ENCODE results near the gene JUNB. TPM values are rescaled to one million over a fixed set of nuclear protein-coding genes. Genes with fewer than 3 reads are reported as not detected.
A peak's percentile ranks its signal among the peaks of the same experiment; 100 is the strongest.

The JUNB gene
- total and polyA plus RNA-seq, 2 of the 4 experiments (the other 2 are of a cell fraction), result 20.8 to 109 TPM

DNA sequence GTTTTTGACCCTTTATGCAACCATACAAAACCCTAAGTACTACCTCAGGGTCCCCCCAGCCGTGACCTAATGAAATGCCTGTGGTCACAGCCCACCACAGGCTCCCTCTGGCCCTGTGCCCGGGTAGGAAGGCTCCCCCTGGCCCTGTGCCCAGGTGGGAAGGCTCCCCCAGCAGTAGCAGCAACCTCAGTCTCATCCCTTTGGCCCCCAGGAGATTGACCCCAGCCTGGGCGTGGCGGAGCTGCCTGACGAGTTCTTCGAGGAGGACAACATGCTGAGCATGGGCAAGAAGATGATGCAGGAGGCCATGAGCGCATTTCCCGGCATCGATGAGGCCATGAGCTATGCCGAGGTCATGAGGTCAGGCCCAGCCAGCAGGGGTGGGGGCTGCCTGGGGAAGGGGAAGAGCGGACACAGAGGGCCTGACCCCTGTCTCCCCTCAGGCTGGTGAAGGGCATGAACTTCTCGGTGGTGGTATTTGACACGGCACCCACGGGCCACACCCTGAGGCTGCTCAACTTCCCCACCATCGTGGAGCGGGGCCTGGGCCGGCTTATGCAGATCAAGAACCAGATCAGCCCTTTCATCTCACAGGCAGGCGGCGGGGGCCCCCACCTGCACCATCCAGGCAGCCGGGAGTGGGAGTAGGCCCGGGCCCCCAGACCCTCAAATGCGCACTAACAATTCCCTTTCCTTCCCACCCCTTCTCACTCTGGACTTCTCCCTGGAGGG is 46.0 kb upstream of the JUNB start:
- H2AK9ac ChIP-seq (replicated peaks; ENCODE audit: low read depth, low read length, poor library complexity), result peak overlapping the region; percentile 65
- WGBS, 2 experiments (ENCODE audit: extremely low coverage in 2 of 2, insufficient read length in 1 of 2), result 40% methylated on average over 1 of the region's 22 CpGs; no CpG with 5 or more reads in 1 of the 2 experiments
- no peak overlapping the region for H3K4me2 ChIP-seq (ENCODE audit: low read depth, low read length)
- H2AFZ ChIP-seq (replicated peaks; ENCODE audit: low read length, poor library complexity), result no peak overlapping the region
- H3K56ac ChIP-seq (ENCODE audit: extremely low read depth, insufficient read depth, low read length), result no peak overlapping the region
- H3K4me1 ChIP-seq (ENCODE audit: control insufficient read depth, insufficient read depth, low read length), result peaks cover 3% of the 10 kb centered on the region; the same call in 1 of the 2 replicates
- no peak overlapping the region for H2BK120ac ChIP-seq (ENCODE audit: low read depth, low read length)
- no peak overlapping the region for H3K23ac ChIP-seq (ENCODE audit: low read depth, low read length)
- TF ChIP-seq, protein P1, sequence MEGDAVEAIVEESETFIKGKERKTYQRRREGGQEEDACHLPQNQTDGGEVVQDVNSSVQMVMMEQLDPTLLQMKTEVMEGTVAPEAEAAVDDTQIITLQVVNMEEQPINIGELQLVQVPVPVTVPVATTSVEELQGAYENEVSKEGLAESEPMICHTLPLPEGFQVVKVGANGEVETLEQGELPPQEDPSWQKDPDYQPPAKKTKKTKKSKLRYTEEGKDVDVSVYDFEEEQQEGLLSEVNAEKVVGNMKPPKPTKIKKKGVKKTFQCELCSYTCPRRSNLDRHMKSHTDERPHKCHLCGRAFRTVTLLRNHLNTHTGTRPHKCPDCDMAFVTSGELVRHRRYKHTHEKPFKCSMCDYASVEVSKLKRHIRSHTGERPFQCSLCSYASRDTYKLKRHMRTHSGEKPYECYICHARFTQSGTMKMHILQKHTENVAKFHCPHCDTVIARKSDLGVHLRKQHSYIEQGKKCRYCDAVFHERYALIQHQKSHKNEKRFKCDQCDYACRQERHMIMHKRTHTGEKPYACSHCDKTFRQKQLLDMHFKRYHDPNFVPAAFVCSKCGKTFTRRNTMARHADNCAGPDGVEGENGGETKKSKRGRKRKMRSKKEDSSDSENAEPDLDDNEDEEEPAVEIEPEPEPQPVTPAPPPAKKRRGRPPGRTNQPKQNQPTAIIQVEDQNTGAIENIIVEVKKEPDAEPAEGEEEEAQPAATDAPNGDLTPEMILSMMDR (conservative IDR thresholded peaks at IDR 0.05; ENCODE audit: low read depth, low read length), result no peak
- no peak for TF ChIP-seq RAD21 (IDR thresholded peaks at IDR 0.05; ENCODE audit: low read length)
- TF ChIP-seq CEBPB (IDR thresholded peaks at IDR 0.05; ENCODE audit: low read depth, low read length), result no peak
- TF ChIP-seq, protein P2, sequence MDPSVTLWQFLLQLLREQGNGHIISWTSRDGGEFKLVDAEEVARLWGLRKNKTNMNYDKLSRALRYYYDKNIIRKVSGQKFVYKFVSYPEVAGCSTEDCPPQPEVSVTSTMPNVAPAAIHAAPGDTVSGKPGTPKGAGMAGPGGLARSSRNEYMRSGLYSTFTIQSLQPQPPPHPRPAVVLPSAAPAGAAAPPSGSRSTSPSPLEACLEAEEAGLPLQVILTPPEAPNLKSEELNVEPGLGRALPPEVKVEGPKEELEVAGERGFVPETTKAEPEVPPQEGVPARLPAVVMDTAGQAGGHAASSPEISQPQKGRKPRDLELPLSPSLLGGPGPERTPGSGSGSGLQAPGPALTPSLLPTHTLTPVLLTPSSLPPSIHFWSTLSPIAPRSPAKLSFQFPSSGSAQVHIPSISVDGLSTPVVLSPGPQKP (IDR thresholded peaks at IDR 0.05; ENCODE audit: borderline replicate concordance, low read depth, low read length), result no peak
- TF ChIP-seq RCOR1 (IDR thresholded peaks at IDR 0.05; ENCODE audit: insufficient replicate concordance, low read length), result no peak
- no peak for TF ChIP-seq BHLHE40 (IDR thresholded peaks at IDR 0.05; ENCODE audit: low read depth, low read length)
- TF ChIP-seq MAFK (IDR thresholded peaks at IDR 0.05; ENCODE audit: low read depth, low read length), result no peak
- no peak for TF ChIP-seq MAZ (IDR thresholded peaks at IDR 0.05; ENCODE audit: borderline replicate concordance, low read depth, low read length)
- TF ChIP-seq CHD1 (IDR thresholded peaks at IDR 0.05; ENCODE audit: low read depth, low read length), result no peak
- no peak for TF ChIP-seq POLR2A (IDR thresholded peaks at IDR 0.05; ENCODE audit: low read depth, low read length)
- TF ChIP-seq FOS (IDR thresholded peaks at IDR 0.05; ENCODE audit: low read depth, low read length), result no peak
- no peak for TF ChIP-seq SMC3 (IDR thresholded peaks at IDR 0.05; ENCODE audit: low read depth, low read length)
- TF ChIP-seq RFX5 (IDR thresholded peaks at IDR 0.05; ENCODE audit: low read depth, low read length), result no peak
- dilution Hi-C loops (cut with HindIII; ENCODE audit: low sequenced_read_pairs, unreplicated experiment) (no loop called here), intact Hi-C loops (cut with micrococcal nuclease) (no loop called here), in situ Hi-C loops (cut with MboI; ENCODE audit: low sequenced_read_pairs) (no loop called here)
- no peak for DNase-seq
- H4K5ac ChIP-seq (ENCODE audit: low read depth, low read length), result no peak overlapping the region
- no peak overlapping the region for H4K91ac ChIP-seq (ENCODE audit: insufficient read depth, low read depth, low read length)
- H3K4ac ChIP-seq (ENCODE audit: low read depth, low read length), result no peak overlapping the region
- no peak overlapping the region for H3K18ac ChIP-seq (ENCODE audit: low read depth, low read length)
- H3K79me1 ChIP-seq (ENCODE audit: low read depth in 1 of 2, low read length in 2 of 2), result peaks cover 3 to 13% of the 10 kb centered on the region in 2 experiments; a peak in 1 of 4 replicates
- no TSS peak for BruUV-seq (replicated peaks)
- no peak overlapping the region for H4K8ac ChIP-seq (ENCODE audit: low read depth in 2 of 2, low read length in 2 of 2)
- no peak overlapping the region for H3K9ac ChIP-seq (ENCODE audit: low read depth, low read length)
- no peak for ATAC-seq (ENCODE audit: low read depth)
- ChIA-PET CTCF (no interaction called here), POLR2A (ENCODE audit: unreplicated experiment) (interaction anchor here (0.7 kb wide), 1 partner anchor 118 kb away, joined by 3 read pairs; no protein-coding TSS in a partner anchor)
- peaks cover 5% of the 10 kb centered on the region; the same call in 1 of the 2 replicates for H3K9me3 ChIP-seq (ENCODE audit: control insufficient read depth, insufficient read depth, low read length)
- no peak overlapping the region for H3K4me3 ChIP-seq (ENCODE audit: insufficient read depth, low read depth, low read length)
- H3K36me3 ChIP-seq (ENCODE audit: control insufficient read depth, insufficient read depth, low read length), result peaks cover 35% of the 10 kb centered on the region
- no peak overlapping the region for H3K27ac ChIP-seq (ENCODE audit: insufficient read depth, low read length)
- H3K27me3 ChIP-seq (ENCODE audit: control insufficient read depth, insufficient read depth, low read length), result peaks cover under 1% of the 10 kb centered on the region; the same call in 1 of the 2 replicates
- H3K14ac ChIP-seq (replicated peaks; ENCODE audit: low read depth, low read length), result no peak overlapping the region
- H2BK20ac ChIP-seq (ENCODE audit: low read depth, low read length), result no peak overlapping the region
- no peak overlapping the region for H2BK5ac ChIP-seq (ENCODE audit: low read depth, low read length, poor library complexity, severe bottlenecking)
- no peaks in the 10 kb centered on the region for H4K20me1 ChIP-seq (ENCODE audit: insufficient read depth, low read length)
- no peaks in the 10 kb centered on the region for H3K9me1 ChIP-seq (ENCODE audit: insufficient read depth, low read length)
- no peak overlapping the region for H2AK5ac ChIP-seq (ENCODE audit: low read depth, low read length)
- H2BK15ac ChIP-seq (ENCODE audit: low read depth, low read length), result no peak overlapping the region

All from IMR-90 (cell line).